Calu3 (cell line): ENCODE data around the gene PIGR. TPM values are rescaled to one million over a fixed set of nuclear protein-coding genes. Genes with fewer than 3 reads are reported as not detected.

Experiments
- BruUV-seq: library from RNA; stranded (reverse); fragments of 400-500 nt; replicated peaks from 2 replicates; lab custom pipeline; 2021; lab: Mats Ljungman, UMichigan
- CTCF ChIA-PET: fragments of 300-600 bp; sonication (Branson Sonifier 250); formaldehyde crosslinking; loops from one replicate; lab custom pipeline; 2022; ENCODE audit warnings: antibody characterized with exemption; lab: Charles Lee
- DNase-seq: peaks from one replicate; pipeline ENCODE4 v3.0.0; 2022
- H3K27ac Mint-ChIP-seq: one replicate; pipeline ENCODE4 v1.8.0; 2022; ENCODE audit warnings: mixed read lengths; ENCODE audit not compliant: unreplicated experiment
- H3K27me3 Mint-ChIP-seq: one replicate; pipeline ENCODE4 v1.8.0; 2022; ENCODE audit warnings: mixed read lengths; ENCODE audit not compliant: unreplicated experiment
- H3K36me3 Mint-ChIP-seq: one replicate; pipeline ENCODE4 v1.8.0; 2022; ENCODE audit warnings: mild to moderate bottlenecking, moderate library complexity, mixed read lengths; ENCODE audit not compliant: insufficient read depth, unreplicated experiment
- H3K4me1 Mint-ChIP-seq: one replicate; pipeline ENCODE4 v1.8.0; 2022; ENCODE audit warnings: mild to moderate bottlenecking, low read depth, mixed read lengths; ENCODE audit not compliant: unreplicated experiment
- H3K4me3 Mint-ChIP-seq: one replicate; pipeline ENCODE4 v1.8.0; 2022; ENCODE audit warnings: mild to moderate bottlenecking, low read depth, moderate library complexity, mixed read lengths; ENCODE audit not compliant: unreplicated experiment
- H3K9me3 Mint-ChIP-seq: one replicate; pipeline ENCODE4 v1.8.0; 2022; ENCODE audit warnings: low read depth, mixed read lengths; ENCODE audit not compliant: unreplicated experiment
- intact Hi-C: fragments of 100-400 bp; cut with micrococcal nuclease; formaldehyde crosslinking; loops from one replicate; pipeline ENCODE4 v1.10.0; 2022; ENCODE audit not compliant: unreplicated experiment
- total RNA-seq: library from RNA; stranded (reverse); gene quantifications from 2 replicates; pipeline ENCODE4 v1.2.3, GENCODE V29; 2022
- TF ChIP-seq, protein P1 (sequence below): fragments of 200-600 bp; IDR thresholded peaks from one replicate; pipeline ENCODE4 v1.8.0; 2022; ENCODE audit warnings: antibody characterized with exemption; ENCODE audit not compliant: unreplicated experiment

PIGR gene
- total RNA-seq, 1 experiment from 2014 or later = 367 TPM

DNA sequence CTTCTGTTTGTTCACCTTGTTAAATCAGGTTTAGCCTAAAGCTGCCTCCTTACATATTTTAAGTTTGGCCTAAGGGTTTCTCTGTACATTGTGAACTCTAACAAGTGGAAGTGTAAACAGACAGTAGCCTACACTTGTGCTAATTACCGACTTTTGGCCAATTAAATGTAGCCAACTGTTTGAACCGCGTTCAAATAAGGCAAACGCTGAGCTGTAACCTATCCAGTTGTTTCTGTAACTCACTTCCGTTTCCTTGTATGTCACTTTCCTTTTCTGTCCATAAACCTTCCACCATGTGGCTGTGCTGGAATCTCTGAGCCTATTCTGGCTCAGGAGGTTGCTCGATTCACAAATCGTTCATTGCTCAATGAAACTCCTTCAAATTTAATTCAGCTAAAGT, 32.0 kb upstream of the PIGR start:
- Mint-ChIP-seq H3K36me3 (no peaks in the 10 kb centered on the region), H3K4me3 (no peak overlapping the region), H3K4me1 (peaks cover 37% of the 10 kb centered on the region), H3K27ac (no peak overlapping the region), H3K27me3 (no peaks in the 10 kb centered on the region), H3K9me3 (no peaks in the 10 kb centered on the region)
- no TSS peak for BruUV-seq
- intact Hi-C loops = loop anchor here (2.0 kb wide), 3 partner anchors 27 to 113 kb away; partner anchors contain the start of gene IL20
- no peak for DNase-seq
- CTCF ChIA-PET = interaction anchor here (2.0 kb wide), 1 partner anchor 44 kb away, joined by 10 read pairs; no protein-coding TSS in a partner anchor
- TF ChIP-seq, protein P1, sequence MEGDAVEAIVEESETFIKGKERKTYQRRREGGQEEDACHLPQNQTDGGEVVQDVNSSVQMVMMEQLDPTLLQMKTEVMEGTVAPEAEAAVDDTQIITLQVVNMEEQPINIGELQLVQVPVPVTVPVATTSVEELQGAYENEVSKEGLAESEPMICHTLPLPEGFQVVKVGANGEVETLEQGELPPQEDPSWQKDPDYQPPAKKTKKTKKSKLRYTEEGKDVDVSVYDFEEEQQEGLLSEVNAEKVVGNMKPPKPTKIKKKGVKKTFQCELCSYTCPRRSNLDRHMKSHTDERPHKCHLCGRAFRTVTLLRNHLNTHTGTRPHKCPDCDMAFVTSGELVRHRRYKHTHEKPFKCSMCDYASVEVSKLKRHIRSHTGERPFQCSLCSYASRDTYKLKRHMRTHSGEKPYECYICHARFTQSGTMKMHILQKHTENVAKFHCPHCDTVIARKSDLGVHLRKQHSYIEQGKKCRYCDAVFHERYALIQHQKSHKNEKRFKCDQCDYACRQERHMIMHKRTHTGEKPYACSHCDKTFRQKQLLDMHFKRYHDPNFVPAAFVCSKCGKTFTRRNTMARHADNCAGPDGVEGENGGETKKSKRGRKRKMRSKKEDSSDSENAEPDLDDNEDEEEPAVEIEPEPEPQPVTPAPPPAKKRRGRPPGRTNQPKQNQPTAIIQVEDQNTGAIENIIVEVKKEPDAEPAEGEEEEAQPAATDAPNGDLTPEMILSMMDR = no peak

DNA sequence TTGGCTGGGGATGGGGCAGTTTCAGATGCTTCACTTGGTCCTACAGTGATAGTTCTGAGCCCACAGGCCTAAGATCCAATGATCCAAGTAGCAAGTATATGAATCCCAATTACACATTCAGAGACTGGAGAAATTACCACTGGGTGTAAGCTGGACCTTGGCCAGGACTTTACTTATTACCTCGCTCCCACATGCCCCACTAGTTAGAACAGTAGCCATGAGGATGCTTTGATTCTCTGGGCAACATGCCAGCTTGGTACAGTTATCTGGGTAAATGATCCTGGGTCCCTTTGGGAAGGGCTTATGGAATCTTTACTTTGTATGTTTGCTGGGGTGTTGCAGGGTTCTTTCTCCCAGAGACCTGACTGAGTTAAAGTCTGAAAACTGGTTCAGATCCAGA, 29.0 kb upstream of the PIGR start:
- H3K27me3 Mint-ChIP-seq = no peaks in the 10 kb centered on the region
- no peak for DNase-seq
- BruUV-seq = no TSS peak
- peaks cover 33% of the 10 kb centered on the region for H3K4me1 Mint-ChIP-seq
- no peaks in the 10 kb centered on the region for H3K9me3 Mint-ChIP-seq
- H3K27ac Mint-ChIP-seq = no peak overlapping the region
- no peak overlapping the region for H3K4me3 Mint-ChIP-seq
- intact Hi-C loops = no loop called here
- TF ChIP-seq, protein P1 = no peak
- H3K36me3 Mint-ChIP-seq = no peaks in the 10 kb centered on the region
- CTCF ChIA-PET = no interaction called here

DNA sequence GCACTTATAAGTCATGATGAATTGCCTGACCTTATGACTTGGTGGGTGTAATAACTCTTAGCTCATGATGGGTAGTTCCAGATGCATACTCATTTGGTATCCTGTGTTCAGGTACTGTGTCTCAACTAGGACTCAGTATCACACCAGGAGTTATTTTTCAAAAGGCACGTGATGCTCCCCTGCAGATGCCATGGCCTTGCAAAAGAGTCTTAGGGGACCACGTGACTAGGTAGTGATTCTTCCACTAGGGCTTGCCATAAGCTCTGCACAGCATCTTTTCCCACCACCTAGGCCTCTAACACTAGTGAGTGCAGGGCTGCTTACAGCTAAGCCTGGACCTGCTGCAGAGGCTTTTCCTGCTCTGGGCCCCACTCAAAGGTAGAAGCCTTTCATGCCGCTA, 27.9 kb upstream of the PIGR start:
- Mint-ChIP-seq H3K4me1 (peaks cover 32% of the 10 kb centered on the region), H3K36me3 (no peaks in the 10 kb centered on the region), H3K27ac (no peak overlapping the region), H3K9me3 (no peaks in the 10 kb centered on the region), H3K4me3 (no peak overlapping the region), H3K27me3 (no peaks in the 10 kb centered on the region)
- CTCF ChIA-PET = interaction anchor here (1.0 kb wide), 1 partner anchor 62 kb away, joined by 3 read pairs; no protein-coding TSS in a partner anchor
- BruUV-seq = no TSS peak
- no peak for DNase-seq
- TF ChIP-seq, protein P1 = no peak
- intact Hi-C loops = no loop called here

DNA sequence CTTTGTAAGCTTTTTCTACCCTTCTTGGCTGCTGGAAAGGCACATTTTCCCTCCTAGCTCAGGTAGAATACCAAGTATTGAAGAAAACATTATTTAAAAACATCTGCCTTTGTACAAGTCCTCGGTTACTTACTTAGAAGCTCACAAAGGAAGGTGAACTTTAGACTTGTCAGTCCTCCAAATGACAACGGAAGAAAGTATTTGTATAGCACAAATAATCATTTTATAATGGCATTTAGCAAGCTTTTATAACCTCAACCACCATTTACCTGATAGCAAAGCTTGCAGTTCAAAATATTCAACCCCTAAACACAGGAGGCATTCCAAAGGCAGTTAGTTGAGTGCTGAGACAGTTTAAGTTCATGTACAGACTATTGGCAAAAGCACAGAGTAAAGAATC, 26.5 kb upstream of the PIGR start:
- intact Hi-C loops = no loop called here
- Mint-ChIP-seq H3K27me3 (no peaks in the 10 kb centered on the region), H3K4me1 (peaks cover 38% of the 10 kb centered on the region), H3K36me3 (no peaks in the 10 kb centered on the region), H3K9me3 (no peaks in the 10 kb centered on the region), H3K27ac (no peak overlapping the region), H3K4me3 (no peak overlapping the region)
- no peak for DNase-seq
- CTCF ChIA-PET = interaction anchor here (1.0 kb wide), 1 partner anchor 9 kb away, joined by 3 read pairs; no protein-coding TSS in a partner anchor
- TF ChIP-seq, protein P1 = no peak
- no TSS peak for BruUV-seq
